ENCODE measurements around the gene ZBTB47. TPM values are rescaled to one million over a fixed set of nuclear protein-coding genes. Genes with fewer than 3 reads are reported as not detected.
A peak's percentile ranks its signal among the peaks of the same experiment; 100 is the strongest.

The ZBTB47 gene
- total RNA-seq, 1 donor from 2014 or later = 28.1 TPM

DNA sequence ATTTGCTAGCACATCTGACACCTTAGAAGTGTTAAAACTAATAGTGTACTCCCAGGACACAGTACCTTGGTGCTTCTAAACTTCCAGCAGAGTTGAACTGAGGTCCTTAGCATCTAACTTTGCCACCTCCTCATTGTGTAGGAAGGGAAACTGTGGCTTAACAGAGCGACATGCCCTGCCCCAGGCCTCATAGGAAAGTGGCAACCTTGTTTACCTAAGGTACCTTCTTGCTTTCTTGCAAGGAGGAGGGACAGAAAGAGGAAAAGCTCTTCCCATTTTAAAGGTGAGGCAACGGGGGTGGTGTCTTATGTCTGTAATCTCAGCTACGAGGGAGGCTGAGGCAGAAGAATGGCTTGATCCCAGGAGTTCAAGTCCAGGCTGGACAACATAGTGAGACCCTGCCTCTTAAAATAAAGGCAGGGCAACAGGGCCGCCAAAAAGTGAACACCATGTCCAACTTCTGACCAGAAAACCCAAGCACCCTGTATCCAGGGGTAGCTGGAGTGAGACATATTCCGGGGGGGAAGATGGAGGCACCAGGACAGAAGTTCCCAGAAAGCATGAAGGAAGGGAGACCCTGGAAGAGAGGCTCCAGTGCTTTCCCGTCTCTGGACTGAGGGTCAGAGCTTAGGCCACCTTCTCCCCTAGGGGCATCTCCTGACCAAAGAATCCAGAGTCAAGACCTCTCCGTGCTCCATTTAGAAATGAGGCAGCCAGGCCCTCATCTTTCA lies 31.3 kb downstream of the ZBTB47 start:
- Histone ChIP-seq H3K27ac (no peak overlapping the region), H3K36me3 (no peaks in the 10 kb centered on the region), H3K4me3 (no peak overlapping the region), H3K27me3 (peaks cover 8% of the 10 kb centered on the region), H3K4me1 (no peaks in the 10 kb centered on the region), H3K9me3 (no peaks in the 10 kb centered on the region)
- no peak for ATAC-seq
- intact Hi-C loops (cut with DNase I) = no loop called here
- DNase-seq = peak; percentile 20
- TF ChIP-seq, protein P1, sequence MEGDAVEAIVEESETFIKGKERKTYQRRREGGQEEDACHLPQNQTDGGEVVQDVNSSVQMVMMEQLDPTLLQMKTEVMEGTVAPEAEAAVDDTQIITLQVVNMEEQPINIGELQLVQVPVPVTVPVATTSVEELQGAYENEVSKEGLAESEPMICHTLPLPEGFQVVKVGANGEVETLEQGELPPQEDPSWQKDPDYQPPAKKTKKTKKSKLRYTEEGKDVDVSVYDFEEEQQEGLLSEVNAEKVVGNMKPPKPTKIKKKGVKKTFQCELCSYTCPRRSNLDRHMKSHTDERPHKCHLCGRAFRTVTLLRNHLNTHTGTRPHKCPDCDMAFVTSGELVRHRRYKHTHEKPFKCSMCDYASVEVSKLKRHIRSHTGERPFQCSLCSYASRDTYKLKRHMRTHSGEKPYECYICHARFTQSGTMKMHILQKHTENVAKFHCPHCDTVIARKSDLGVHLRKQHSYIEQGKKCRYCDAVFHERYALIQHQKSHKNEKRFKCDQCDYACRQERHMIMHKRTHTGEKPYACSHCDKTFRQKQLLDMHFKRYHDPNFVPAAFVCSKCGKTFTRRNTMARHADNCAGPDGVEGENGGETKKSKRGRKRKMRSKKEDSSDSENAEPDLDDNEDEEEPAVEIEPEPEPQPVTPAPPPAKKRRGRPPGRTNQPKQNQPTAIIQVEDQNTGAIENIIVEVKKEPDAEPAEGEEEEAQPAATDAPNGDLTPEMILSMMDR (IDR thresholded peaks at IDR 0.05) = no peak

GRCh38 chr3:42685363-42685881 lies 31.9 kb downstream of the ZBTB47 start, which contains the start of gene KLHL40:
TSS of gene KLHL40 (plus strand) at chr3:42685537. CDS start at chr3:42685619, 82 bp downstream.
- Histone ChIP-seq H3K36me3 (no peaks in the 10 kb centered on the region), H3K27me3 (peaks cover 8% of the 10 kb centered on the region), H3K9me3 (no peaks in the 10 kb centered on the region), H3K4me3 (no peak within 1 kb of the TSS), H3K27ac (no peak within 1 kb of the TSS), H3K4me1 (no peaks in the 10 kb centered on the region)
- intact Hi-C loops (cut with DNase I) = no loop called here
- no peak for DNase-seq
- TF ChIP-seq, protein P1 (IDR thresholded peaks at IDR 0.05) = no peak
- no peak for ATAC-seq

DNA sequence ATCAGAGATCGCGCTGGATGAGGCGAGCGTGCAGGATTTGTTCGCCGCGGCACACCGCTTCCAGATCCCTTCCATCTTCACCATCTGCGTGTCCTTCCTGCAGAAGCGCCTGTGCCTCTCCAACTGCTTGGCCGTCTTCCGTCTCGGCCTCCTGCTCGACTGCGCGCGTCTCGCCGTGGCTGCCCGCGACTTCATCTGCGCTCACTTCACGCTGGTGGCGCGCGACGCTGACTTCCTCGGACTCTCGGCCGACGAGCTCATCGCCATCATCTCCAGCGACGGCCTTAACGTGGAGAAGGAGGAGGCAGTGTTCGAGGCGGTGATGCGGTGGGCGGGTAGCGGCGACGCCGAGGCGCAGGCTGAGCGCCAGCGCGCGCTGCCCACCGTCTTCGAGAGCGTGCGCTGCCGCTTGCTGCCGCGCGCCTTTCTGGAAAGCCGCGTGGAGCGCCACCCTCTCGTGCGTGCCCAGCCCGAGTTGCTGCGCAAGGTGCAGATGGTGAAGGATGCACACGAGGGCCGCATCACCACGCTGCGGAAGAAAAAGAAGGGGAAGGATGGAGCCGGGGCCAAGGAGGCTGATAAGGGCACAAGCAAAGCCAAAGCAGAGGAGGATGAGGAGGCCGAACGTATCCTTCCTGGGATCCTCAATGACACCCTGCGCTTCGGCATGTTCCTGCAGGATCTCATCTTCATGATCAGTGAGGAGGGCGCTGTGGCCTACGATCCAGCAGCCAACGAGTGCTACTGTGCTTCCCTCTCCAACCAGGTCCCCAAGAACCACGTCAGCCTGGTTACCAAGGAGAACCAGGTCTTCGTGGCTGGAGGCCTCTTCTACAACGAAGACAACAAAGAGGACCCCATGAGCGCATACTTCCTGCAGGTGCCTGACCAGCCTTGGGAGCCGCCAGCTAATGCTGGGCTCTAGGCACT lies 32.7 kb downstream of the ZBTB47 start:
- Histone ChIP-seq H3K27ac (no peak overlapping the region), H3K36me3 (no peaks in the 10 kb centered on the region), H3K4me3 (no peak overlapping the region), H3K27me3 (peaks cover 8% of the 10 kb centered on the region), H3K4me1 (no peaks in the 10 kb centered on the region), H3K9me3 (no peaks in the 10 kb centered on the region)
- intact Hi-C loops (cut with DNase I) = no loop called here
- ATAC-seq (no peak), DNase-seq (peak; percentile 58)
- TF ChIP-seq, protein P1 (IDR thresholded peaks at IDR 0.05) = no peak

GRCh38 chr3:42686832-42687650 lies 33.5 kb downstream of the ZBTB47 start:
- Histone ChIP-seq H3K36me3 (no peaks in the 10 kb centered on the region), H3K4me3 (no peak overlapping the region), H3K27me3 (peaks cover 8% of the 10 kb centered on the region), H3K4me1 (no peaks in the 10 kb centered on the region), H3K27ac (no peak overlapping the region), H3K9me3 (no peaks in the 10 kb centered on the region)
- intact Hi-C loops (cut with DNase I) = no loop called here
- DNase-seq = peak; percentile 27
- no peak for ATAC-seq
- TF ChIP-seq, protein P1 (IDR thresholded peaks at IDR 0.05) = no peak

DNA sequence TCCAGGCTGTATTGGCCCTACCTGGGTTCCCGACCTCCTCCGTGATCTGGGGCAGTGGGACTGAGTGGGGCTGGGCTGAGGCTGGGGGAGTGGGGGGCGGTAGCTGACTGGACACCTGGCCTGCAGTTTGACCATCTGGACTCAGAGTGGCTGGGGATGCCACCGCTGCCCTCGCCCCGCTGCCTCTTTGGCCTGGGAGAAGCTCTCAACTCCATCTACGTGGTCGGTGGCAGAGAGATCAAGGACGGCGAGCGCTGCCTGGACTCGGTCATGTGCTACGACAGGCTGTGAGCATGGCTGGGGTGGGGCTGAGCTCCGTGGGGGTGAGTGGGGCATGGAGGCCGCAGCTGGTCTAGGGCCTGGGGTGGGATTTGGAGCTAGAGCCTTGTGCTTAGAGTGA lies 34.5 kb downstream of the ZBTB47 start:
- H3K36me3 ChIP-seq = no peaks in the 10 kb centered on the region
- TF ChIP-seq, protein P1 (IDR thresholded peaks at IDR 0.05) = no peak
- no peaks in the 10 kb centered on the region for H3K4me1 ChIP-seq
- DNase-seq = peak; percentile 51
- intact Hi-C loops (cut with DNase I) = no loop called here
- no peaks in the 10 kb centered on the region for H3K9me3 ChIP-seq
- H3K4me3 ChIP-seq = no peak overlapping the region
- peaks cover 8% of the 10 kb centered on the region for H3K27me3 ChIP-seq
- H3K27ac ChIP-seq = no peak overlapping the region
- ATAC-seq = no peak
